SK-N-SH treated with all-trans-retinoic acid at 6 μM for 48 hours (cell line): Measurements from ENCODE around the gene GNRHR.

Experiments
- ARNTL ChIP-seq: fragments of 450-650 bp; formaldehyde crosslinking; IDR thresholded peaks from 2 replicates; pipeline ENCODE4 v1.5.0; 2020; ENCODE audit warnings: low read depth, mild to moderate bottlenecking, moderate library complexity, borderline replicate concordance
- CREB5 ChIP-seq: fragments of 250-450 bp; sonication (Bioruptor Pico); IDR thresholded peaks from 2 replicates; pipeline ENCODE4 v1.5.1; 2020; ENCODE audit warnings: low read depth, mild to moderate bottlenecking, moderate library complexity
- TOX ChIP-seq: fragments of 250-450 bp; sonication (Bioruptor Pico); IDR thresholded peaks from 2 replicates; pipeline ENCODE4 v1.8.0; 2021; ENCODE audit warnings: mild to moderate bottlenecking, moderate library complexity, borderline replicate concordance

- TF ChIP-seq TOX (CRISPR knock-in tag), result no peak
- no peak for TF ChIP-seq ARNTL (CRISPR knock-in tag)
- no peak for TF ChIP-seq CREB5 (CRISPR knock-in tag)
These were observed 29.1 kb downstream of the GNRHR start for GRCh38 chr4:67725132-67725531.
